HPDE6-E6E7 (cell line): ENCODE measurements around the gene PDZD8.

ENCODE experiments used
- DNase-seq: peaks from one replicate; pipeline ENCODE4 v3.0.0; 2011; ENCODE audit warnings: missing footprints; ENCODE audit errors: extremely low spot score

The PDZD8 gene, protein sequence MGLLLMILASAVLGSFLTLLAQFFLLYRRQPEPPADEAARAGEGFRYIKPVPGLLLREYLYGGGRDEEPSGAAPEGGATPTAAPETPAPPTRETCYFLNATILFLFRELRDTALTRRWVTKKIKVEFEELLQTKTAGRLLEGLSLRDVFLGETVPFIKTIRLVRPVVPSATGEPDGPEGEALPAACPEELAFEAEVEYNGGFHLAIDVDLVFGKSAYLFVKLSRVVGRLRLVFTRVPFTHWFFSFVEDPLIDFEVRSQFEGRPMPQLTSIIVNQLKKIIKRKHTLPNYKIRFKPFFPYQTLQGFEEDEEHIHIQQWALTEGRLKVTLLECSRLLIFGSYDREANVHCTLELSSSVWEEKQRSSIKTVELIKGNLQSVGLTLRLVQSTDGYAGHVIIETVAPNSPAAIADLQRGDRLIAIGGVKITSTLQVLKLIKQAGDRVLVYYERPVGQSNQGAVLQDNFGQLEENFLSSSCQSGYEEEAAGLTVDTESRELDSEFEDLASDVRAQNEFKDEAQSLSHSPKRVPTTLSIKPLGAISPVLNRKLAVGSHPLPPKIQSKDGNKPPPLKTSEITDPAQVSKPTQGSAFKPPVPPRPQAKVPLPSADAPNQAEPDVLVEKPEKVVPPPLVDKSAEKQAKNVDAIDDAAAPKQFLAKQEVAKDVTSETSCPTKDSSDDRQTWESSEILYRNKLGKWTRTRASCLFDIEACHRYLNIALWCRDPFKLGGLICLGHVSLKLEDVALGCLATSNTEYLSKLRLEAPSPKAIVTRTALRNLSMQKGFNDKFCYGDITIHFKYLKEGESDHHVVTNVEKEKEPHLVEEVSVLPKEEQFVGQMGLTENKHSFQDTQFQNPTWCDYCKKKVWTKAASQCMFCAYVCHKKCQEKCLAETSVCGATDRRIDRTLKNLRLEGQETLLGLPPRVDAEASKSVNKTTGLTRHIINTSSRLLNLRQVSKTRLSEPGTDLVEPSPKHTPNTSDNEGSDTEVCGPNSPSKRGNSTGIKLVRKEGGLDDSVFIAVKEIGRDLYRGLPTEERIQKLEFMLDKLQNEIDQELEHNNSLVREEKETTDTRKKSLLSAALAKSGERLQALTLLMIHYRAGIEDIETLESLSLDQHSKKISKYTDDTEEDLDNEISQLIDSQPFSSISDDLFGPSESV

GRCh38 chr10:117375360-117376178 is at the start of gene PDZD8:
TSS of gene PDZD8 (minus strand) at chr10:117375440. CDS start at chr10:117375227, 213 bp downstream.
- peak; percentile 89 for DNase-seq

DNA sequence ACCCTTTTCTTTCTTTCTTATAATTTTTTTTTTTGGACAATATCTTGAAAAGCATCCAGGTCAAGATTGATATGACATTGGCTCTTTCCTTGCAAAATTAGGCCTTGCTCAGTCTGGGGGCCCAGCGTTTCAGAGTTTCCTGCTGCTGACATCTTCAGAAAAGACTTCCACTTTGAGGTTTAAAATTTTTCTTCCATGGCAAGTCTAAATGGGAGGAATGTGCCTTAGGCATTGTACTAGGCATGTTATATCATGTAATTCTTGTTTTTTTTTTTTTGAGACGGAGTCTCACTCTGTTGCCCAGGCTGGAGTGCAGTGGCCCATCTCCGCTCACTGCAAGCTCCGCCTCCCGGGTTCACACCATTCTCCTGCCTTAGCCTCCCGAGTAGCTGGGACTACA is 48.9 kb upstream of the PDZD8 start:
- no peak for DNase-seq

DNA sequence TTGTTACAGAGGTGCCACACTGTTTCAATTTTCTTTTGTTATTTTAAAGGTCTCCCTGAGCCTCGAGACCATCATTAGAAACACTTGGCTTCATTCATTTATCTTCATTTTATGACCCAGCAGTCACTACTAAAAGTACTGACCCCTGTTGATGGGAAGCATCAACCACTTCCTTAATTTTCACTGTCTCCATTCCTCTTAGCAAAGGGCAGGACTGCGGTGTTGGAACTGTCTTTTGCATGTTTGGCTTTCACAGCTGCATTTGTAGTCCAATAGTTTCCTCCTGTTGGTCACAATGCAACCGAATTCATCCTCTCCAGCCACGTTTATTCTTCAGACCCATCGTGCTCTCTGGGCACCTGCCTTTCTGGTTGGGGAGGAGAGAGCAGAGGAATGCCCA is 46.7 kb upstream of the PDZD8 start:
- no peak for DNase-seq

GRCh38 chr10:117420768-117421167 is 45.5 kb upstream of the PDZD8 start:
- no peak for DNase-seq

DNA sequence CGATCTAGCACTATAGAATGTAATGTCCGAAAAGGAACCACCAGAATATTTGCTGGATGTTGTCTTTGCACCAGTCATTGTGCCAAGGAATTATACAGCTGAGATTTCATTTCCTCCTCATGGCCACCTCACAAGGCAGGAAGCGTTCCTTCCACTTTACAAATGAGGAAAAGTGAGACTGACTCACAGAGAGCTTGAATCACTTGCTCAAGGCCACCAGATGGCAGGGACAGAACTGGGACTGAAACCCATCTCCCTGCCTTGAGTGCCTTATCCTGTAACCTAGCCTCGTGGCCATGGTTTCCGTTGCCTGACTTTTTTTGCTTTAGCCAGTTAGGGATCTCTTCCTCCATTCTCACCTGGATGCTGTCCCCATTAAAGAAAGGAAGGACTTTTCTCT is 44.7 kb upstream of the PDZD8 start:
- DNase-seq: no peak

DNA sequence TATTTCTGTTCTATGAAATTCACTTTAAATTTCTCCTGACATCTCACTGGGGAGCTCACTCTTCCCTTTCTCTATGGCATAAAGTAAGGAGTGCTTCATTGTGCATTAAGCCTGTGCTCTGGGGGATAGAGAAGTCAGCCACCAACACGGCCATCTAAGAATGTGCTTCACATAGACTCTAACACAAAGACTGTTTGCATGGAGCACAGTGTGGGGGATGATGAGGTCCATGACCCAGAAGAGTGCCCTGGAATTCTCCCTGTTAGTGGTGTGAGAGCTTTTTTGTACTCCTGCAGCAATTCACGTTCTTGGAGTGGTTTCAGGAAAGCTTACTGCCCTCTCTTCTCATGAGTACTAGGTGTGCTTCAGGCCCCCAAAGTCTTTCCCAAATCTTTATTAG is 43.9 kb upstream of the PDZD8 start:
- no peak for DNase-seq

GRCh38 chr10:117418121-117418520 is 42.9 kb upstream of the PDZD8 start:
- no peak for DNase-seq

DNA sequence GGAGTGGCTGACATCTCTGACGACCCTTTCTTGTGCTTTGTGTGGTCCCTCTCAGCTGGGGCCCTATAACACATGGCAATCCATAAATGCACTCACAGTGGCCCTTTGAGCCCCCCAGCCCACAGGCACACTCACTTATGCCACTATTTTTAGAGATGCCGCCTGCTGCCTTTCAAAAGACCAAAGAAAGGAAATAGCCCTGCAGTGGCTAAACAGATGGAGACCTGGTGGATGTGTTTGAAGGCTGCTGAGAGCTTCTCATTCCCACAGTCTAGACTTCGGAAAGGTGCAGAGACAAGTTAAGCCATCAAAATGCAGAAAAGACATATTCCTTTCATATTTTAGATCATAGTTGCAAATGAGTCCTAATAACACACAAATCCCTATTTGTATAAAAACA is 42.0 kb upstream of the PDZD8 start:
- DNase-seq: no peak

DNA sequence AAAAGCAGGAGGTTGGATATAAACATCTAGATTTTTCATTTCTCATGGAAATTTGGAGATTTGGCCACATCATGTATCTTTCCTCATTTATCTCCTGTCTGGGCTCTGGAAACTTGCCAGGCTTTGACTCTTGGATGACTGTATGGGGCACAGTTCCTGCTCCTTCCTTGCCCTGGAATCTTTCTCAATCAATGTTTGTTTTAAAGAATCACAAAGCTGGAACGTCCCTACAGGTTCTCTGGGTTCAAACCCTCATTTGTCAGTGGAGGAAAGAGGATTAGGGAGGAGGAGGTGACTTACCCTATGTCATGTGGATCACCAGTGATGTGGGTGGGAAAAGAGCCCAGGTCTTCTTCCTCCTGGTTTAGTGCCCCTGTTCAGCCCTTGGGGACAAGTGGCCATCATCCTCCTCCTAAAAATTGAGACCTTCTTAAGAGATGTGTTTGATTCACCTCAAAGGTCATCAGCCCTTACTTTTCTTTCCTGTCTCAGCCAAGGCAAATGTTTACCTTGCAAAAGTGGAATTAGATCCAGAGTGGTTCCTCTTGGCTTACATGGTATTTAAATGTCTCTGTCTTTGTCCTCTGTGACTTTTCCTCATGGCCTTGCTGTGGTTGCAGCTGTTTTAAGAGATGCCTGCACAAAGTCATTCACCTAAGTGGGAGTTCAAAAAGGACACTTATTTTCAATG is 38.8 kb upstream of the PDZD8 start:
- peak; percentile 26 for DNase-seq

GRCh38 chr10:117412469-117413010 is 37.3 kb upstream of the PDZD8 start:
- DNase-seq: no peak

DNA sequence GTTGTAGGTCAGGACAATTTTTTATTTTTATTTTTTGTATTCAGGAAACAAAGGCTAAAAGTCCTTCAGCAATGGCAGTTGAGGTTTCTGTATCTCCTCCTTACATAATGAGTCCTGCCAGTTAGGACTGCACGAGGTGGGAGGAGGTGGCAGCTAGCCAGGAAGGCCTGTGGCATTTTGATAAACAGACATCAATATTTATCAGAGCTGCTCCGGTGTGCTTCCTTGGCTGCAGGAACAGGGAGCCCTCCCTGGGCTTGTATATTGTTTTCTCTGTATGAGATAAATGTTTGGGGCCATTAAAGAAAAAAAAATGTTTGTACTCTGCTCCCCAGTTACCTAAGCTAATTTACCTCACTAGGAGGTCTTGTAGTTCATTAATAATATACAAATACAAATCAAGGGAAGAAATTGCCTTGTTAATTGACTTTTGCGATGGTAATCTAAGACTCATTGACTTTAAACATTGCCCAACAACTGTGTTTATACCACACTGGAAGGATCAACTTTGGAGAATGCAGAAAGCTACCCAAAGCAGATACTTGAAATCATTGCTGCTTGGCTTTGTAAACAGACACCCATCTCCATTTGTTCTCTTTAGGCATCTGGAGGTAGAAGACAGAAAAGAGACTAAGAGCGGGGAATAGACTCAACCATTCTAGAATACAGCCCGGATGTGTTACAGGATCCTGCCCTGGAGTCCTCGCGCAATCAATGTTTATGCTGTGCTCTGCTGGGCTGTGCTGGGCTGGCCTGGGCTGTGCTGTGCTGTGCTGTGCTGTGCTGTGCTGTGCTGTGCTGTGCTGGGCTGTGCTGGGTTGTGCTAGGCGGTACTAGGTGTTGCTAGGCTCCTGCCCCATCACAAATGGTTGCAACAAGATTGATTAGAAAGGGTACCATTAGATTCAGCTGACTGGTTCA is 36.5 kb upstream of the PDZD8 start:
- DNase-seq: no peak

DNA sequence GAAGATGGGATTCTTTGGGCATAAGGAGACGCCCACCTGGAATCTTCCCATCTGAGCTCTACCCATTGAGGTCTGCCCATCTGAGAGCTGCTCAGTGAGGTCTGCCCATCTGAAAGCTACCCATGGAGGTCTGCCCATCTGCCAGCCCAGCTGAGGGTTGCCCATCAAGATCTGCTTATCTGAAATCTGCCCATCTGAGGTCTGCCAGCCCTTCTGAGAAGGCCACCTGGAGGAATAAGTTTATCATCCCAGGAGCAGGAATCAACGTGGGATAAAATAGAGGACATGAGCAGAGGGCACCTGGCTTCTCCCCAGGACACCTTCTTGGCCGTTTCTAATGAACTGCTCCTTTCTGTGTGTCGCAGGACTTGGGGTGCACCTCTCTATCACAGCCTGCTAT is 35.3 kb upstream of the PDZD8 start:
- no peak for DNase-seq

DNA sequence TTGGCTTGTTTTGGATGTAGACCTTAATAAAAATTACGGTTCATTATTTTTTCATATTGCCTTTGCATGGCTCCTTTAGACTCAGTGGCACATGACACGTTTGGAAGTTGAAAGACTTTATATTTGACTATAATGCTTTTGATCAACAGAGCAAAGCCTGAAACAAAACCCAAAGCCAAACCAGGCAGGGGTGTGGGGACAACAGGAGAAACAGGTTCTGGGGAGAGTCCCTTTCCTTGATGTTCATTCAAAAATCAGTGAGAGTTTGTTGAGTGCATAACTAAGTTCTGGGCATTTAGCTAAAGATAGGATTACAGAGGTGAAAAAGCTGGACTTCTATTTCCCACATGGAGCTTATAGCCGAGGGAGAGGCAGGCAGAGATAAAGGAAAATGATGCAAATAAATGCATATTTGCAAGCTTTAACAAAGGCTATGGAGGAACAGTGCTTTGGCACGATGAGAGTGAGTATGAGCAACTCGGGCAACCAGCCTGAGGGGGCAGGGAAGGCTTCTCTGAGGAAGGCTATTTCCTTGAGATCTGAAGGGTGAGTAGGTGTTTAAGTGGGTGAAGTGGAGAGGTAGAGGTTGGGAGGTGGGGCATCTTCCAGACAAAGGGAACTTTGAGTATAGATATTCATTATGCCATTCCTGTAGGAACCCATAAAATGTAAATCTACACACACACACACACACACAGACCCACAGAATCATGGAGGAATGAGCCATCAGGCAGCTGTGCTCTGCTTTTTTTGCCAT is 34.5 kb upstream of the PDZD8 start:
- no peak for DNase-seq

GRCh38 chr10:117408436-117409384 is 33.5 kb upstream of the PDZD8 start:
- DNase-seq: no peak

DNA sequence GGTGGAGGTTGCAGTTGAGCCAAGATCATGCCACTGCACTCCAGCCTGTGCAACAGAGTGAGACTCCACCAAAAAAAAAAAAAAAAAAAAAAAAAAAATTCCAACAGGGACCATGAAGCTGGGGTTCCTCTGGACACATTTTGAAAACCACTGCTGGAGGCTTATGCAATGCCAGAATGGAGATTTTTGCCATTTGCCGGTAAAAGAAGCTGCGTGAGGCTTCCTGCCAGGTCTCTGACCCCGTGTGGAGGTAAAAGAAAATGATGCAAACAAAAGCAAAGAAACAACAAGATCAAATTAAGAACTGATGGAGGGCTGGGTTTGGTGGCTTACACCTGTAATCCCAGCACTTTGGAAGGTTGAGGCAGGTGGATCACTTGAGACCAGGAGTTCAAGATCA is 30.5 kb upstream of the PDZD8 start:
- DNase-seq: no peak

GRCh38 chr10:117400329-117400728 is 25.1 kb upstream of the PDZD8 start:
- DNase-seq: no peak

DNA sequence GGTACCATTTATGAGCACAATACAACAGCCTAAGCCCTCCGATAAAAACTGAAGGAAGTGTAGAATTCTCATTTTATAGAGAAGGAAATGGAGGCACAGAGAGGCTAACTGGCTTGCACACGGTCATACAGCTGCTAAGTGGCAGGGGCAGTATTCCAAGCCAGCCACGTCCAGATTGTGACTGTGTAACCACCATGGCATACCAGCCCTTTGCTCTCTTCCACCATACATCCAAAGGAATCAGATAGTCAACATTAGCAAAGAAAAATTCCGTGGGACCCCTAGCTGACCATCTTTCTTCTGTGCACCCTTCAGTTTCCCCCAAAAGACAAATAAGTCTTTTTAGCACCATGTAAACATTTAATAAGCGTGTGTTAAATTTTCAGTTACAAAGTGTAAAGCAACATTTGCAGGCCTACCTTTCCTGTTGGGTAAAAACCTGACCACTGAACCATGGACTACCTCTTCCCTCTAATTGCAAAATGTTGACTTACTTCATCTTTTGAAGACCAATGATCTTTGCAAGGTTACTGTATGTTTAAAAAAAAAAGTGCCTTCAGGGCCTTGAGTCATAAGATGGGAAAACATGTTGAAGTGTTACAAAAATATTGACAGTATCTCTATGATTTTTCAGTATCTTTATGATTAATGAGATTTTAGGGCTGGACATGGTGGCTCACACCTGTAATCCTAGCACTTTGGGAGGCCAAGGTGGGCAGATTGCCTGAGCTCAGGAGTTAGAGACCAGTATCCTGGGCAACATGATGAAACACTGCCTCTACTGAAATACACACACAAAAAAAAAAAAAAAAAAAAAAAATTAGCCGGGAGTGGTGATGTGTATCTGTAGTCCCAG is 24.3 kb upstream of the PDZD8 start:
- DNase-seq: no peak
